ENCODE data around the gene NFXL1. TPM values are rescaled to one million over a fixed set of nuclear protein-coding genes. Genes with fewer than 3 reads are reported as not detected.

Gene NFXL1
- total RNA-seq, 4 donors from 2014 or later = 7.8 to 12.8 (median 9.3) TPM

GRCh38 chr4:47939456-47939855, 25.1 kb upstream of the NFXL1 start:
- Histone ChIP-seq H3K4me1 (no peaks in the 10 kb centered on the region), H3K4me3 (no peak overlapping the region), H3K27me3 (peaks cover 4% of the 10 kb centered on the region), H3K36me3 (no peaks in the 10 kb centered on the region), H3K27ac (no peak overlapping the region), H3K9me3 (no peaks in the 10 kb centered on the region)
- TF ChIP-seq POLR2A (IDR thresholded peaks at IDR 0.05) = no peak
- no peak for TF ChIP-seq EP300 (IDR thresholded peaks at IDR 0.05)
- no peak for TF ChIP-seq CTCF (IDR thresholded peaks at IDR 0.05)
- no peak for TF ChIP-seq POLR2AphosphoS5 (IDR thresholded peaks at IDR 0.05)
- no peak for ATAC-seq
- WGBS, 2 donors (ENCODE audit: low coverage in 1 of 2) = 85 to 90% methylated on average over 4 to 5 of the region's 5 CpGs

DNA sequence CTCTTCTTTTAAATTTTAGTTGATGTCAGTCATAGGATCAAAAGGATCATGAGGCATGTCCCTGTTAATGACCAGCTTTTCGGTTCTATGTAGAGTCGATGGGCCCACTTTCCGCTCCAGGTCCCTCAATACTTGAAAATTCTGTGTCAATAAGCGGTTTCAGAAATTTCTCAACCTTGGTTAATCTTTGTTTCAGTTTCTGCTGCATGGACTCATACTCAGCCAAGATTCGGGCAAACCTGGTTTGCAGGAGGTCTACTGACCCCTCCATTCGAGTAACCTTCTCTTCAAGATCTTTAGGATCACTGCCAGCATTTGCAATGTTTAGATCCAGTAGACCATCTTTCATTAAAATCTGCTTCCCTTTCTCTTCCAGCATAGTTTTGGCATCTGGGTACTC, 22.0 kb upstream of the NFXL1 start:
- H3K27ac ChIP-seq = no peak overlapping the region
- no peaks in the 10 kb centered on the region for H3K9me3 ChIP-seq
- H3K36me3 ChIP-seq = no peaks in the 10 kb centered on the region
- WGBS, 2 donors (ENCODE audit: low coverage in 1 of 2) = 72 to 88% methylated on average over 3 to 6 of the region's 6 CpGs
- no peak for TF ChIP-seq EP300 (IDR thresholded peaks at IDR 0.05)
- TF ChIP-seq POLR2AphosphoS5 (IDR thresholded peaks at IDR 0.05) = no peak
- TF ChIP-seq POLR2A (IDR thresholded peaks at IDR 0.05) = no peak
- TF ChIP-seq CTCF (IDR thresholded peaks at IDR 0.05) = no peak
- H3K4me1 ChIP-seq = no peaks in the 10 kb centered on the region
- peaks cover 4% of the 10 kb centered on the region for H3K27me3 ChIP-seq
- ATAC-seq = no peak
- H3K4me3 ChIP-seq = no peak overlapping the region

- peaks cover 0 to 4% (median 0%) of the 10 kb centered on the region in 3 donors for H3K4me1 ChIP-seq
- TF ChIP-seq EP300 (IDR thresholded peaks at IDR 0.05) = no peak
- no peak for TF ChIP-seq POLR2AphosphoS5 (IDR thresholded peaks at IDR 0.05)
- no peak for TF ChIP-seq POLR2A (IDR thresholded peaks at IDR 0.05)
- peak; percentile 35 to 65 (median 39) for TF ChIP-seq CTCF (IDR thresholded peaks at IDR 0.05)
- ATAC-seq = no peak
- no peaks in the 10 kb centered on the region for H3K9me3 ChIP-seq
- H3K27me3 ChIP-seq = peaks cover 4% of the 10 kb centered on the region
- H3K4me3 ChIP-seq = no peak overlapping the region
- 0 to 4% methylated on average over 4 of the region's 4 CpGs for WGBS, 2 donors (ENCODE audit: low coverage in 1 of 2)
- H3K27ac ChIP-seq = no peak overlapping the region
- H3K36me3 ChIP-seq = no peaks in the 10 kb centered on the region
Observed at GRCh38 chr4:47933840-47934239, 19.5 kb upstream of the NFXL1 start.

DNA sequence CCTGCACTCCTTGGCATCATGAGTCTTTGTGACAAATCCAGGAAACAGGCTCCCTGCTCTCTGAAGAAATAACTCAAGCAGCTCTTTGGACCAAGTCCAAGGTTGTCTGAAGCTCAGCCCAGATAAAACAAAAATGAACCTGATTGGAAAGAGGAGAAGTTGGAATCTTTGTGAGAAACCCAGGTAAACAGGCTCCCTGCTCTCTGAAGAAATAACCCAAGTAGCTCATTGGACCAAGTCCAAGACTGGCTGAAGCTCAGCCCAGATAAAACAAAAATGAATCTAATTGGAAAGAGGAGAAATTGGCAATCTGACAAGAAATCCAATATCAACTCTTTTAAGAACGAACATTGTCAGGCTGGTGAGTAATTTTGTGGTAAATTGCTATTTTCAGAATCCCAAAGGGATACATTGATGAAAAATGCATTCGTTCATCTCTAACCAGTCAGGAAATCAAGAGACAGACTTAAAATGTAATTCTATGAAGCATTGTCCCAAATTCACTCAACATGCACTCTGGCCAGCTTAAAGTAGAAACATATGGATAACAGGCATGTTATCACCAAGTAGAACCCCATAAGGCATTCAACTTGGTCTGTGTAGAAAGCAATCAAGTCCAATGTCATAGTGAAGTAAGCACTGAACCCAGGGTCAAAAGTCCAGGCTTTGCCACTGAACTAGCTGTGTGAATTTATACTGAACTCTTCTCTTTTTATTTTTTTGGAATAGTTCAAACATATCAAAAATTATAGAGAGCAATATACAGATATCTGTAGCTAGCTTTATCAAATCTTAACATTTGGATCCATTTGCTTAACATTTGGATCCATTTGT, 16.8 kb upstream of the NFXL1 start:
- H3K27ac ChIP-seq = no peak overlapping the region
- no peak overlapping the region for H3K4me3 ChIP-seq
- TF ChIP-seq CTCF (IDR thresholded peaks at IDR 0.05) (no peak), EP300 (IDR thresholded peaks at IDR 0.05) (no peak), POLR2A (IDR thresholded peaks at IDR 0.05) (no peak), POLR2AphosphoS5 (IDR thresholded peaks at IDR 0.05) (no peak)
- peaks cover 0 to 11% (median 0%) of the 10 kb centered on the region in 3 donors for H3K4me1 ChIP-seq
- H3K9me3 ChIP-seq = no peaks in the 10 kb centered on the region
- no peak for ATAC-seq
- 23 to 60% methylated on average over 2 of the region's 2 CpGs for WGBS, 2 donors (ENCODE audit: low coverage in 1 of 2)
- no peaks in the 10 kb centered on the region for H3K27me3 ChIP-seq
- no peaks in the 10 kb centered on the region for H3K36me3 ChIP-seq

- no peak for ATAC-seq
- 37 to 94% methylated on average over 4 of the region's 4 CpGs for WGBS, 2 donors (ENCODE audit: low coverage in 1 of 2)
- Histone ChIP-seq H3K4me3 (no peak overlapping the region), H3K9me3 (no peaks in the 10 kb centered on the region), H3K27me3 (peaks cover 8% of the 10 kb centered on the region), H3K4me1 (peaks cover 0 to 11% (median 0%) of the 10 kb centered on the region in 3 donors), H3K36me3 (no peaks in the 10 kb centered on the region), H3K27ac (no peak overlapping the region)
- TF ChIP-seq EP300 (IDR thresholded peaks at IDR 0.05) = no peak
- no peak for TF ChIP-seq CTCF (IDR thresholded peaks at IDR 0.05)
- no peak for TF ChIP-seq POLR2AphosphoS5 (IDR thresholded peaks at IDR 0.05)
- no peak for TF ChIP-seq POLR2A (IDR thresholded peaks at IDR 0.05)
Observed at GRCh38 chr4:47929682-47930201, 15.4 kb upstream of the NFXL1 start.

Measured in gastroesophageal sphincter (tissue), 4 donors.